Activated CD8-positive, alpha-beta memory T cell treated with anti-CD3 and anti-CD28 coated beads, Interleukin-2, amount 50 U/mL, for 48 hours (primary cell): ENCODE data around the gene FLOT2.
"Not testable (repeated sequence)": the region's sequence is repeated elsewhere in the genome, so short reads cannot be mapped to it uniquely, and the experiment has no call there.

ENCODE experiments used
- DNase-seq: peaks from one replicate; pipeline ENCODE4 v3.0.0-alpha.2; 2020

The FLOT2 gene

DNA sequence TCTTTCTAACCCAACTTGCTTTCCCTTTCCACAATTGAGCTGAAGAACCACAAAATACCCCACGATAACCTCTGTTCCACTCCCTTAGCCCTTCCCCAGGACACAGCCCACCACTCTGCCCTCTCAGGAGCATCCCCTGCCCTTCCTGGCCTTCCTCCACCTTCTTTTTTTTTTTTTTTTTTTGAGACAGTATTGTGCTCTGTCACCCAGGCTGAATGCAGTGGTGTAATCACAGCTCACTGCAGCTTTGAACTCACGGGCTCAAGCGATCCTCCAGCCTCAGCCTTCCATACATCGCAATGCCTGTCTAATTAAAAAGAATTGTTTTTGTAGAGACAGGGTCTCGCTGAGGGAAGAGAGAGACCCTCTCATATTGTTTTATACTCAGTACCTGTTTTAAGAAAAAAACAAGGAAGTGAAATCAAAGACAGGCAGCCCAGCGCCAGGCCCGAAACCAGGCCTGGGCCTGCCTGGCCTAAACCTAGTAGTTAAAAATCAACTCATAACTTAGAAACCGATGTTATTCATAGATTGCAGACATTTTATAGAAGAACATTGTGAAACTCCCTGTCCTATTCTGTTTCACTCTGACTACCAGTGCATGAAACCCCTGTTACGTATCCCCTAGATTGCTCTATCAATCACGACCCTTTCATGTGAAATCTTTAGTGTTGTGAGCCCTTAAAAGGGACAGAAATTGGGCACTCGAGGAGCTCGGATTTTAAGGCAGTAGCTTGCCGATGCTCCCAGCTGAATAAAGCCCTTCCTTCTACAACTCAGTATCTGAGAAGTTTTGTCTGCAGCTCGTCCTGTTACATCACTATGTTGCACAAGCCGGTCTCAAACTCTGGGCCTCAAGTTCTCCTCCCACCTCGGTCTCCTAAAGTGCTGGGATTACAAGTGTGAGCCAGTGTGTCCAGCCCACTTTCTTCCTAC is 4.0 kb downstream of the FLOT2 start:
- DNase-seq, result not testable (repeated sequence)

GRCh38 chr17:28892024-28892423 is 5.5 kb downstream of the FLOT2 start:
- DNase-seq, result no peak

- DNase-seq, result no peak
Observed at GRCh38 chr17:28891201-28891600, 6.3 kb downstream of the FLOT2 start.

DNA sequence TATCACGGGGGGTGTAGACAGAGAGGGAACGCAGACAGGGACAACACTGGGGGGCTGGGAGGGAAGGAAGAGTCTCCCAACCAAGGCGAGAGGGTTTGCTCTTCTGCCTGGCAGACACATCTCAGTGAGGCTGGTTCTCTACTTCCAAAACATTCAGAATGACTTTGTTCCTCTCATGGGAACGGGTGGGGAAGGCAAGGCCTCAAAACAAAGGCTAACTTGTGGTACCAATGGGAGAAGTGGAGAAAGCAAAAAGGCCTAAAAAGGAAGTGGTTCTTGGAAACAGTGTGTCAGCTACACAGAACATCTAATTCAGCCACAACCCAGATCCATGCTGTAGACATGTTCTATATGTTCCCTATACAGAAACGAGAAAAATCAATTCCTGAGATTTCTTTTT is 7.5 kb downstream of the FLOT2 start:
- no peak for DNase-seq

GRCh38 chr17:28888832-28889231 is 8.7 kb downstream of the FLOT2 start:
- DNase-seq, result no peak

DNA sequence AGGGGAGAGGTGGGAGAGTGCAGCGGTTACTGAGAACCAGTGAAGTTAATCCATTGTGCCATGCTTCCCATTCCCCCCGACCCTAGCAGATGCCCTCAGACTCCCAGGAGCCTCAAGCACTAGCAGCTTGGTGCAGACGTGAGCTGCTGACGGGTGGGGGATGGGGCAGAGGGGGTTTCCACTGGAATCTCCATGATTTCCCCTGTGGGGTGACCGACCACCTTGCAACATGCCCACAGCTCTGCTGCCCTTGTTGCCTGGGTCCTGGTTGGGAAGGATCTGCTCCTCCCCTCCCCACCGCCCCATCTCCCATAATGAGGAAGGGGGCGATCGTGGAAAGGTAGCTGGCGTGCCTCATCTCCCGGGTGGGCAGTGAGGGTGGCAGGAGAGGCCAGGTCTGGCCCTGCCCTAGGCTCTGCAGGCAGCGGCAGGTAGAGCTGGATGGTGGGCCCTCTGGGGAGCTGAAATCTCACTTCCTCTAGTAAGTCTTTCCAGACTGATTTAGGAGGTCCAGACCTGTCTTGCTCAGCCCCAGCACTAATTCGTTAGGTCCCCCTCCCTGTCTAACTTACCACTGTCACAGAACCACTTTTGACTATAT is 9.6 kb downstream of the FLOT2 start:
- no peak for DNase-seq

DNA sequence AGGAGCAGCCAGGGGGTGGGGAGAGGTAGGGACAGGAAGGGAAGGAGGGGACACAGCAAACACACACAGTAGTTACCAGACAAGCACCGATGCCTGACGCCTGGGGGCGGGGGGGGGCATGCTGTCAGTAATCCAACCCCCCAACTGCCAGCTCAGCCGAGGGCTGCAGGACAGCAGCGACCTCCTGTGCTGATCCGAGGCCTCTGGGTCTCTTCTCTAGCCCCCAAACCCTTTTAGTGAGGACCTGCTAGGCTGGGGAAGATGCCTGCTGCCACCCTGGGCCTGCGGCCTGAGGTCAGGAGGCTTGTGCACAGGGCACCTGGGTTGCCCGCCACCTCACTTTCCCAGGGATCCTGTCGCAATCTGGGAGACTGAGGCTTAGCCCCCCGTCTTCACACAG is 11.6 kb downstream of the FLOT2 start:
- DNase-seq, result no peak

DNA sequence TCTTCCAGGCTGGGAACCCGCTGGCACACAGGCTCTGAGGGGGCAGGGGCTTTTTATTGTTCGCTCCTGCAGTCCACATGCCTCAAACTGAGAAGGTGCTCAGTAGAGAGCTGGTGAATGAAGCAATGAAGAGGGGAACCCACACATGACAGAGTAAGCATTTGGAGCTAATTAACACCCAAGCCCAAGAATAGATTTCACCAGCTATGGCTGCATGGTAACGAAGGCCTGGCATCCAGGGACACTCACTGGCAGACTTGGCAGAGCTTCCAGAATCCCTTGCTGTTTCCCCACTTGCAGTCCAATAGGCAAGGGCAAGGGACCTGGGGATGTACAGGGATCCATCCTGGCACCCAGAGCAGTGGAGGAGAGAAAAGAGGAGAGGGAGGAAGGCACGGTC is 12.2 kb downstream of the FLOT2 start:
- DNase-seq, result no peak

- DNase-seq, result no peak
Observed at GRCh38 chr17:28883967-28884702, 13.4 kb downstream of the FLOT2 start.

DNA sequence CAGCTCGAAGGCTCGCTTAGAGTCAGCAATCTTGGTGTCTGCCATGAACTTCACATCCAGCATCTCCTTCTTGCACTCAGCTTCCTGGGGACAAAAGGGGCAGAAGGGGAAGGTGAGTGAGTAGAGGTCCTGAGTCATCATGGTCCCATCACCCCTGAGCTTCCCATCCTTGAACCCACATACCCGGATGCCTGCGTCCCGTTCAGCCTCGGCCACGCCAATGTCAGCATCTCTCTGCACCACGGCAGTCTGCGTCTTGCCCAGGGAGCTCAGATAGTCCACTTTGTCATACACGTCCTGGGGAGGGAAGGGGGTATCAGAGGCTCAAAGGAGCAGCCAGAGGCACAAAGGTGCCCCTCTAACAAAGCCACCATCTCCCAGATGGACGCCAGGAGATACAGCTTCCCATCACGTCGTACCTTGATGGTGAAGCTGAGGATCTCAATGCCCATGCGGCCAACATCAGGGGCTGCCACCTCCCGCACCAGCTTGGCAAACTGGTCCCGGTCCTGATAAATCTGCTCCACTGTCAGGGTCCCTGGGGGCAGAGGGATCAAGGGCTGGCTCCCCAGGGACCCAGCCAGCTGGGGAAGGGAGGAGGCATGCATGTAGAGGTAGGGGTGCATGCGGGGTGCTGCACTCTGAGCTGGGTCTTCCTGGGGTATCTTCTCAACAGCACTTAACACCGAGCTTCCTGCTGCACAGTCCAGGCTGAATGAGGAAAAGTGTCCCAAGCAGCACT is 15.2 kb downstream of the FLOT2 start:
- DNase-seq, result no peak

DNA sequence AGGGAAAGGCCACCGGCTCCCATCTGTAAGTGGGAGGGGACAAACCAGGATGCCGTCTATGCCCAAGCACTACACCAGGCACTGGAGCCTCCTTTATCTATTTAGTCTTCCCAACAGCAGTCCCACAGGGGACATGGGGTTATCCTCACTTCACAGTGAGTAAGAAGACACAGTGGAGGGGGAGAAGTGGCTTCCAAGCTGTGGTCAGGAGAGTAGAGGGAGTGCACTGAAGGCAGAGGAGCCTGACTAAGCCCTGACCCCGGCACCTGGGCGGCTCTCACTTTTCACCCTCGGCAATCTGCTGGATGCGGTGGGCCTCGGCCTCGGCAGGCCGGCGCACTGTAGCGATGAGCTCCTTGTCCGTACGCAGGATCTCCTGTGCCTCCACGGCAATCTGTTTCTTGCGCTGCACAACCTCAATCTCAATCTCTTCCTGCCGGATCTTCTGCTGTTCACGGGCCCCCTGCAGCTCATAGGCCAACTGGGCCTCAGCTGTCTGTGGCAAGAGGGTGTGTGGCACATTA is 15.9 kb downstream of the FLOT2 start:
- no peak for DNase-seq

DNA sequence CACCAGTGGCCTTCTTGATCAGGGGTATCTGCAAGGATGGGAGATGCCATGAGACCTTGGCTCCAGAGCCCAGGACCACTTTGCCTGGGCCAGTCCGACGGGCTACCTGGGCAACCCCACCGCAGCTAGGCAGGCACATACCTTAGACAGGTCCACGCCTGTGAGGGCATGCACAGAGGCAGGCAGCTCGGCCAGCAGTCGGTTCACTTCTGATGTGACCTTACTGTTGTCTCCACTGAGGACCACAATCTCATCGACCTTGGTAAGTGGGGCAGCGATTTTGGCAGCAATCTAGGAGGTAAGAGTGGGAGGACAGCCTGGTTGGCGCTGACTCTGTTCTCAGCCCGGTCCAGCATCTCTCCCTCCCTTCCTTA is 17.0 kb downstream of the FLOT2 start:
- no peak for DNase-seq

GRCh38 chr17:28879886-28880571 is 17.5 kb downstream of the FLOT2 start:
- DNase-seq, result no peak

GRCh38 chr17:28878981-28879380 is 18.6 kb downstream of the FLOT2 start:
- DNase-seq, result no peak

- no peak for DNase-seq
Observed at GRCh38 chr17:28878158-28878910, 19.2 kb downstream of the FLOT2 start.

DNA sequence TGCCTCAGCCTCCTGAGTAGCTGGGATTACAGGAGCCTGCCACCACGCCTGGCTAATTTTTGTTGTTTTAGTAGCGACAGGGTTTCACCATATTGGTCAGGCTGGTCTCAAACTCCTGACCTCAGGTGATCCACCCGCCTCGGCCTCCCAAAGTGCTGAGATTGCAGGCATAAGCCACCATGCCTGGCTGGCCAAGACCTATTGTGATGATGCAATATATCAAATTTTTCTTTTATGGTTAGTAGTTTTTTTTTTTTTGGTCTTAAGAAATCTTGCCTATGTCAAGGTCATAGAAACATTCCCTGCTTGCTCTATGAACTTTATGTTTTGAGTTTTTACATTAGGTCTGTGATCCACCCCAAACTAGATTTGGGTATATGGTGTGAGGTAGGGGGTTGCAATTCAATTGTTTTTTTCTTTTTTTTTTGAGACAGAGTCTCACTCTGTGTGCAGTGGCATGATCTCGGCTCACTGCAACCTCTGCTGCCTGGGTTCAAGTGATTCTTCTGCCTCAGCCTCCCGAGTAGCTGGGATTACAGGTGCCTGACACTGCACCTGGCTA is 20.3 kb downstream of the FLOT2 start:
- not testable (repeated sequence) for DNase-seq

- DNase-seq, result no peak
Observed at GRCh38 chr17:28875848-28876550, 21.5 kb downstream of the FLOT2 start.

DNA sequence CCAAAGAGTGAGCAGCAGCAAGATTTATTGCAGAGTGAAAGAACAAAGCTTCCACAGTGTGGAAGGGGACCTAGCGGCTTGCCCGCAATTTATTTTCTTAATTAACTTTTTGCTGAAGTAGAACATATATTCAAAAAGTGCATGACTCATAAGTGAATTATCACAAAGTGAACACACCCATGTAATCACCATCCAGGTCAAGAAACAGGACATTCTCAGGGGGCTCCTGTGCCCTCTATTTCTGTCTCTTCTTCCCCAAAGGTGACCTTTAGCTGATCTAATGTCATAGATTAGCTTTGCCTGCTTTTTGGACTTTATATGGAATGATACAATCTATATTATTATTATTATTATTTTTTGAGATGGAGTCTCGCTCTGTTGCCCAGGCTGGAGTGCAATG is 22.8 kb downstream of the FLOT2 start:
- no peak for DNase-seq

GRCh38 chr17:28873839-28874238 is 23.7 kb downstream of the FLOT2 start:
- DNase-seq, result no peak

DNA sequence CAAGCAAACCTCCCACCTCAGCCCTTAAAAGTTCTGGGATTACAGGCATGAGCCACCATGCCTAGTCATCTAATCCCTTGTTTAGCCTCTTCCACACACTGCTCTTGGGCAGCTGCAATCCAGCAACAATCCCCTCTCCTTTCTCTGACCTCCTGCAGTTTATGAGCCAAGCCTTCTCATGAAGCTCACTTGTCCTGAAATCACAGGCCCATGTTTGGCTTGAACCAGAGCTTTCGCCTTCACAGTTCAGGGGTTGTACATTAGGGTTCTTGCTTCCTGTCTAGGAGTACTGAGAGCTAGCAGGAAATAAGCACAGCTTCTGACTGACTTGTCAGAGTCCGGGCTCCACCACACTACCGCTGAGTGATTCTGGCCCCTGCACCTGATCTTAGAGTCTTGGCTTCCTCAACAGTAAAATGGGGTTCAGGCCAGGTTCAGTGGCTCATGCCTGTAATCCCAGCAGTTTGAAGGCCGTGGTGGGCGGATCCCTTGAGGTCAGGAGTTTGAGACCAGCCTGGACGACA is 26.4 kb downstream of the FLOT2 start:
- peak; percentile 68 for DNase-seq
